HCT116 (cell line): ENCODE results near the gene MELTF. TPM values are rescaled to one million over a fixed set of nuclear protein-coding genes. Genes with fewer than 3 reads are reported as not detected.

Experiments used
- ATAC-seq: fragments of 200-7000 bp; cut with Tn5 transposase; 2 replicates; pipeline ENCODE4 v1.9.1; 2020; ENCODE audit warnings: mild to moderate bottlenecking, moderate library complexity
- BruUV-seq: library from RNA; stranded (reverse); fragments of 400-500 nt; replicated peaks from 2 replicates; lab custom pipeline; 2021; lab: Mats Ljungman, UMichigan
- CTCF ChIA-PET: fragments of 300-600 bp; sonication (Branson Sonifier 250); formaldehyde crosslinking; loops from one replicate; lab custom pipeline; 2021; ENCODE audit warnings: antibody characterized with exemption; lab: Charles Lee
- POLR2A ChIA-PET: fragments of 300-600, 350-600 bp; sonication (Branson Sonifier 250); formaldehyde crosslinking; loops from one replicate; lab custom pipeline; 2021; ENCODE audit warnings: antibody characterized with exemption; lab: Charles Lee
- RAD21 ChIA-PET, 2 experiments: fragments of 300-600 bp; sonication (Branson Sonifier 250); formaldehyde crosslinking; loops; one replicate each; lab custom pipeline; 2023; ENCODE audit warnings: low total read pairs in 2 of 2; ENCODE audit not compliant: uncharacterized antibody in 2 of 2, unreplicated experiment in 2 of 2, low non-redundant PET in 1 of 2; lab: Charles Lee
- DNase-seq: peaks from one replicate; pipeline ENCODE4 v3.0.0-alpha.2; 2010; ENCODE audit warnings: low read depth, low spot score
- H2AFZ ChIP-seq: fragments of 200-600 bp; shearing (Covaris generic), sonication (generic); 2 replicates; pipeline ENCODE4 v1.6.1; 2017; ENCODE audit warnings: low read depth, mixed run types, mixed read lengths, antibody characterized with exemption, low read length; ENCODE audit not compliant: poor library complexity, severe bottlenecking
- H3K27ac ChIP-seq: 2 replicates; pipeline ENCODE4 v1.5.1; 2012; ENCODE audit warnings: low read depth, low read length
- H3K27me3 ChIP-seq: fragments of 200-600 bp; sonication (generic); 2 replicates; pipeline ENCODE4 v1.6.1; 2016; ENCODE audit warnings: mixed run types, low read length, mixed read lengths; ENCODE audit not compliant: insufficient read depth
- H3K36me3 ChIP-seq, 2 experiments: fragments of 200-500 bp in 1 of 2; fragments of 200-600 bp in 1 of 2; sonication (Bioruptor generic) in 1 of 2; sonication (generic) in 1 of 2; 2 replicates each; pipeline versions ENCODE4 v1.5.1 to v1.6.1; 2014 to 2016; ENCODE audit warnings: low read length in 2 of 2, inconsistent platforms in 1 of 2, mixed read lengths in 1 of 2, mixed run types in 1 of 2; ENCODE audit not compliant: insufficient read depth in 2 of 2, control insufficient read depth in 1 of 2
- H3K4me1 ChIP-seq, 2 experiments: fragments of 200-600 bp in 1 of 2; sonication (generic) in 1 of 2; 2 replicates each; pipeline versions ENCODE4 v1.5.1 to v1.6.1; 2012 to 2017; ENCODE audit warnings: low read length in 2 of 2, inconsistent platforms in 1 of 2, mild to moderate bottlenecking in 1 of 2, mixed read lengths in 1 of 2, mixed run types in 1 of 2, moderate library complexity in 1 of 2; ENCODE audit not compliant: insufficient read depth in 2 of 2, control insufficient read depth in 1 of 2
- H3K4me2 ChIP-seq: fragments of 200-600 bp; sonication (generic); 2 replicates; pipeline ENCODE4 v1.6.1; 2017; ENCODE audit warnings: mixed run types, low read length, mixed read lengths
- H3K4me3 ChIP-seq, 2 experiments: fragments of 200-600 bp in 1 of 2; sonication (generic) in 1 of 2; replicated peaks in 1 of 2; 2 replicates each; pipeline ENCODE4 v1.5.1; 2011 to 2016; ENCODE audit warnings: low read length in 2 of 2, control low read depth in 1 of 2, low read depth in 1 of 2, mild to moderate bottlenecking in 1 of 2, mixed read lengths in 1 of 2, mixed run types in 1 of 2
- H3K79me2 ChIP-seq: fragments of 200-600 bp; sonication (generic); 2 replicates; pipeline ENCODE4 v1.6.1; 2017; ENCODE audit warnings: mild to moderate bottlenecking, mixed run types, low read length, moderate library complexity, mixed read lengths; ENCODE audit not compliant: insufficient read depth
- H3K9ac ChIP-seq: fragments of 200-600 bp; sonication (generic); 2 replicates; pipeline ENCODE4 v1.6.1; 2016; ENCODE audit warnings: low read length, mixed read lengths
- H3K9me2 ChIP-seq: fragments of 200-600 bp; sonication (generic), shearing (Covaris generic); 2 replicates; pipeline ENCODE4 v1.6.1; 2017; ENCODE audit warnings: mixed run types, mild to moderate bottlenecking, moderate library complexity; ENCODE audit not compliant: insufficient read depth
- H3K9me3 ChIP-seq, 2 experiments: fragments of 200-500 bp in 1 of 2; fragments of 200-600 bp in 1 of 2; sonication (Bioruptor generic) in 1 of 2; sonication (generic) in 1 of 2; 2 replicates each; pipeline ENCODE4 v1.6.1; 2014 to 2017; ENCODE audit warnings: low read length in 2 of 2, mixed read lengths in 2 of 2, inconsistent platforms in 1 of 2, low read depth in 1 of 2, mild to moderate bottlenecking in 1 of 2, mixed run types in 1 of 2, moderate library complexity in 1 of 2; ENCODE audit not compliant: control insufficient read depth in 1 of 2, insufficient read depth in 1 of 2
- H4K20me1 ChIP-seq: fragments of 200-600 bp; sonication (generic), shearing (Covaris generic); 2 replicates; pipeline ENCODE4 v1.6.1; 2017; ENCODE audit warnings: mixed run types, mild to moderate bottlenecking, moderate library complexity; ENCODE audit not compliant: insufficient read depth
- CBX3 ChIP-seq: IDR thresholded peaks from 2 replicates; pipeline ENCODE4 v1.6.1; 2012; ENCODE audit warnings: low read depth
- CEBPB ChIP-seq: IDR thresholded peaks from 2 replicates; pipeline ENCODE4 v1.6.1; 2012; ENCODE audit warnings: low read depth
- CTCF ChIP-seq, 3 experiments: fragments of 200-600 bp in 1 of 3; sonication (generic) in 1 of 3; IDR thresholded peaks in 2 of 3; conservative IDR thresholded peaks in 1 of 3; 2 replicates each; pipeline ENCODE4 v1.5.1; 2012 to 2017; ENCODE audit warnings: low read depth in 2 of 3, low read length in 2 of 3, antibody characterized with exemption in 1 of 3, borderline replicate concordance in 1 of 3, control low read depth in 1 of 3, mild to moderate bottlenecking in 1 of 3, mixed read lengths in 1 of 3, mixed run types in 1 of 3, moderate library complexity in 1 of 3; ENCODE audit not compliant: insufficient read depth in 1 of 3
- EGR1 ChIP-seq: IDR thresholded peaks from 2 replicates; pipeline ENCODE4 v1.6.1; 2012; ENCODE audit warnings: low read depth
- ELF1 ChIP-seq: IDR thresholded peaks from 2 replicates; pipeline ENCODE4 v1.6.1; 2012; ENCODE audit warnings: low read depth, borderline replicate concordance
- EZH2 ChIP-seq: fragments of 200-600 bp; sonication (generic); IDR thresholded peaks from 2 replicates; pipeline ENCODE4 v1.6.1; 2017; ENCODE audit warnings: antibody characterized with exemption, mixed run types
- EZH2phosphoT487 ChIP-seq: fragments of 200-600 bp; IDR thresholded peaks from 2 replicates; pipeline ENCODE4 v1.6.1; 2018; ENCODE audit warnings: antibody characterized with exemption, borderline replicate concordance
- FOSL1 ChIP-seq: IDR thresholded peaks from 2 replicates; pipeline ENCODE4 v1.6.1; 2012; ENCODE audit warnings: low read depth
- RAD21 ChIP-seq: IDR thresholded peaks from 2 replicates; pipeline ENCODE4 v1.6.1; 2012; ENCODE audit warnings: low read depth, mild to moderate bottlenecking
- REST ChIP-seq: IDR thresholded peaks from 2 replicates; pipeline ENCODE4 v1.6.1; 2012; ENCODE audit warnings: low read depth
- SP1 ChIP-seq: IDR thresholded peaks from 2 replicates; pipeline ENCODE4 v1.6.1; 2012; ENCODE audit warnings: low read depth
- SRF ChIP-seq: IDR thresholded peaks from 2 replicates; pipeline ENCODE4 v1.6.1; 2012; ENCODE audit warnings: low read depth
- TCF7L2 ChIP-seq: IDR thresholded peaks from 2 replicates; pipeline ENCODE4 v1.7.0; 2011; ENCODE audit warnings: borderline replicate concordance, inconsistent platforms; ENCODE audit not compliant: insufficient read depth, insufficient read length; ENCODE audit errors: extremely low read depth
- YY1 ChIP-seq: IDR thresholded peaks from 2 replicates; pipeline ENCODE4 v1.6.1; 2011; ENCODE audit warnings: low read length, low read depth, moderate library complexity, mild to moderate bottlenecking; ENCODE audit not compliant: insufficient replicate concordance; ENCODE audit errors: extremely low read depth
- ZFX ChIP-seq: fragments of 450-650 bp; IDR thresholded peaks from 2 replicates; pipeline ENCODE4 v1.6.1; 2017
- ZNF274 ChIP-seq: fragments of 200-500 bp; sonication (Bioruptor generic); IDR thresholded peaks from 2 replicates; pipeline ENCODE4 v1.6.1; 2014; ENCODE audit warnings: mild to moderate bottlenecking, low read depth, low read length, inconsistent platforms
- intact Hi-C: fragments of 100-400 bp; cut with micrococcal nuclease; formaldehyde crosslinking; loops from 2 replicates; pipeline ENCODE4 v1.10.0; 2022
- total RNA-seq: library from RNA; stranded (reverse); gene quantifications from one replicate; pipeline ENCODE4 v1.2.1, GENCODE V29; 2021; ENCODE audit not compliant: unreplicated experiment
- TF ChIP-seq, protein P1 (sequence below): IDR thresholded peaks from 2 replicates; pipeline ENCODE4 v1.6.1; 2012
- TF ChIP-seq, protein P2 (sequence below): IDR thresholded peaks from 2 replicates; pipeline ENCODE4 v1.6.1; 2011; ENCODE audit warnings: mild to moderate bottlenecking, low read length, moderate library complexity; ENCODE audit not compliant: insufficient replicate concordance; ENCODE audit errors: extremely low read depth

MELTF gene
- total RNA-seq, 1 experiment from 2014 or later = 47.6 TPM

DNA sequence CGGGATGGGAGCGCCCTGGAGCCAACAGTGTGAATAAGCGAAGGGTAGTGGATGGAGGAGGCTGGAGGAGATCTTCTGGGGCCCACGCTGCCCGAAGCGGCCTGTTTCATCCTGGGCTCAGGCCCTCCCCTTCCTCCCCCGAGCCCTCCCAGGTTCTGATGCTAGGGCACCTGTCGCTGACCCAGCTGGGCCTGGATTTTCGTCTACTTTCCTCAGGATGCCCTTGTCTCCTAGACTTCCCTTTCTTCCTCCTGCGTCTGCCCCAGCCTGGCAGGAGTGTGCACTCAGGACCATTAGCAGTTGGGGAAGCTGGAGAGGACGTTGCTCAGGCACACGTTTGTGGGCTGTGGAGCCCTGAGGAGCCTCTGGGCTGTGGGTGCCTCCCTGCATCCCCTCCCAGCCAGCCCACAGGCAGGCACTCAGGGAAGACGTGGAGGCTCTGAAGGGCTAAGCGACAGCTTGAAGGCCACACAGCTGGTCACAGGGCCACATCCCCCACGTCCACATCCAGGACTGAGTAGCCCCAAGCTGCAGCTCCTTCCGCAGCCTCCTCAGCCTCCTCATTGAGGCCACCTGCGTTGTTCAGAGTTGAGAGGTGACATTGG is 37.1 kb downstream of the MELTF start:
- no peaks in the 10 kb centered on the region for H3K9me2 ChIP-seq
- H3K79me2 ChIP-seq = no peaks in the 10 kb centered on the region
- no peaks in the 10 kb centered on the region for H4K20me1 ChIP-seq
- no peaks in the 10 kb centered on the region for H3K9me3 ChIP-seq
- H3K27ac ChIP-seq = no peak overlapping the region
- no peak overlapping the region for H2AFZ ChIP-seq
- peaks cover 0 to 4% of the 10 kb centered on the region in 2 experiments; a peak in 1 of 4 replicates for H3K4me1 ChIP-seq
- no peaks in the 10 kb centered on the region for H3K27me3 ChIP-seq
- CTCF ChIA-PET = no interaction called here
- RAD21 ChIA-PET = no interaction called here
- intact Hi-C loops = no loop called here
- POLR2A ChIA-PET = no interaction called here
- DNase-seq = no peak
- H3K4me2 ChIP-seq = no peak overlapping the region
- no peak overlapping the region for H3K9ac ChIP-seq
- no peak for ATAC-seq
- TF ChIP-seq RAD21 (no peak), ZNF274 (no peak), CTCF (IDR thresholded peaks at IDR 0.05 in 2 of 3, conservative IDR thresholded peaks at IDR 0.05 in 1 of 3; ENCODE audit: borderline replicate concordance in 1 of 3, insufficient read depth in 1 of 3, low read depth in 2 of 3, low read length in 2 of 3) (no peak), TCF7L2 (no peak), EZH2phosphoT487 (no peak), ELF1 (no peak), YY1 (no peak), EGR1 (no peak), REST (no peak), EZH2 (no peak), ZFX (no peak), CEBPB (no peak), CBX3 (no peak), SP1 (no peak), FOSL1 (no peak), SRF (no peak)
- TF ChIP-seq, protein P1, sequence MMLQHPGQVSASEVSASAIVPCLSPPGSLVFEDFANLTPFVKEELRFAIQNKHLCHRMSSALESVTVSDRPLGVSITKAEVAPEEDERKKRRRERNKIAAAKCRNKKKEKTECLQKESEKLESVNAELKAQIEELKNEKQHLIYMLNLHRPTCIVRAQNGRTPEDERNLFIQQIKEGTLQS = no peak
- TF ChIP-seq, protein P2, sequence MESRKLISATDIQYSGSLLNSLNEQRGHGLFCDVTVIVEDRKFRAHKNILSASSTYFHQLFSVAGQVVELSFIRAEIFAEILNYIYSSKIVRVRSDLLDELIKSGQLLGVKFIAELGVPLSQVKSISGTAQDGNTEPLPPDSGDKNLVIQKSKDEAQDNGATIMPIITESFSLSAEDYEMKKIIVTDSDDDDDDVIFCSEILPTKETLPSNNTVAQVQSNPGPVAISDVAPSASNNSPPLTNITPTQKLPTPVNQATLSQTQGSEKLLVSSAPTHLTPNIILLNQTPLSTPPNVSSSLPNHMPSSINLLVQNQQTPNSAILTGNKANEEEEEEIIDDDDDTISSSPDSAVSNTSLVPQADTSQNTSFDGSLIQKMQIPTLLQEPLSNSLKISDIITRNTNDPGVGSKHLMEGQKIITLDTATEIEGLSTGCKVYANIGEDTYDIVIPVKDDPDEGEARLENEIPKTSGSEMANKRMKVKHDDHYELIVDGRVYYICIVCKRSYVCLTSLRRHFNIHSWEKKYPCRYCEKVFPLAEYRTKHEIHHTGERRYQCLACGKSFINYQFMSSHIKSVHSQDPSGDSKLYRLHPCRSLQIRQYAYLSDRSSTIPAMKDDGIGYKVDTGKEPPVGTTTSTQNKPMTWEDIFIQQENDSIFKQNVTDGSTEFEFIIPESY = no peak
- TF ChIP-seq, all 23 proteins: peak for 0
- no peak overlapping the region for H3K4me3 ChIP-seq
- BruUV-seq = no TSS peak
- H3K36me3 ChIP-seq = no peaks in the 10 kb centered on the region
